Measurements from ENCODE around the gene CCNK. TPM values are rescaled to one million over a fixed set of nuclear protein-coding genes. Genes with fewer than 3 reads are reported as not detected.
A peak's percentile ranks its signal among the peaks of the same experiment; 100 is the strongest.

Gene CCNK
- total and polyA plus RNA-seq, 12 donors = 10.9 to 41.0 (median 30.3) TPM

GRCh38 chr14:99543370-99543769 is 62.2 kb downstream of the CCNK start:
- Histone ChIP-seq H3K27ac (no peak overlapping the region), H3K4me1 (peaks cover 17 to 68% (median 45%) of the 10 kb centered on the region in 9 donors), H3K27me3 (no peaks in the 10 kb centered on the region), H3K4me3 (no peak overlapping the region), H3K9me3 (no peaks in the 10 kb centered on the region), H3K36me3 (no peaks in the 10 kb centered on the region)
- ATAC-seq (no peak), DNase-seq (no peak)
- 95 to 96% methylated on average over 4 of the region's 4 CpGs for WGBS, 2 donors
- TF ChIP-seq CTCF (IDR thresholded peaks at IDR 0.05) = no peak
- intact Hi-C loops (cut with DNase I) = loop anchor here in 1 of 10 donors (5.0 kb wide), 1 partner anchor 1021 kb away; no protein-coding TSS in a partner anchor

GRCh38 chr14:99543985-99544384 is 62.8 kb downstream of the CCNK start:
- Histone ChIP-seq H3K4me3 (no peak overlapping the region), H3K9me3 (no peaks in the 10 kb centered on the region), H3K36me3 (no peaks in the 10 kb centered on the region), H3K27me3 (no peaks in the 10 kb centered on the region), H3K27ac (no peak overlapping the region), H3K4me1 (peaks cover 11 to 61% (median 39%) of the 10 kb centered on the region in 9 donors)
- no peak for TF ChIP-seq CTCF (IDR thresholded peaks at IDR 0.05)
- 91% methylated on average over 12 of the region's 12 CpGs for WGBS, 2 donors
- intact Hi-C loops (cut with DNase I) = loop anchor here in 1 of 10 donors (5.0 kb wide), 1 partner anchor 1022 kb away; no protein-coding TSS in a partner anchor
- ATAC-seq = no peak
- DNase-seq = no peak

DNA sequence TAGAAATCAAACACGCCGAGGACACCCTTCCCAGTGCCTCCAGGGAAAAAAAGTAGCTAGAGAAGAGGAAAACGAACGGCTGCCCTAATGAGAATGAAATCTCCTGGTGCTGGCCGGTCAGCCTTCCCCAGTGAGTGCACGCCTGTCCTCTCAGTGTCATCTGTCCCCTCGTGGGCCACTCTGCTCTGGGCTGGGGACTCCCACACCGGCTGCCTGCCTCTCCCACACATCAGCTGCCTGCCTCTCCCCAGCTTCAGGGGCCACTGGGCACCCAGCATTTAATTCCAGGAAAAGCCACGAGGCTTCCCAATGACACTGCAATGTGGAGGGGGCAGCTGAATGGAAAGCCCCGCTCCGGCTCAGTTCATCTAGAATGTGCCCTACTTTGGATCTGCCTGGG is 63.8 kb downstream of the CCNK start:
- Histone ChIP-seq H3K9me3 (no peaks in the 10 kb centered on the region), H3K27ac (peak overlapping the region in 1 of 10 donors; percentile 25), H3K27me3 (no peaks in the 10 kb centered on the region), H3K4me3 (no peak overlapping the region), H3K36me3 (no peaks in the 10 kb centered on the region), H3K4me1 (peaks cover 7 to 59% (median 42%) of the 10 kb centered on the region in 9 donors)
- no peak for DNase-seq
- TF ChIP-seq CTCF (IDR thresholded peaks at IDR 0.05) = no peak
- intact Hi-C loops (cut with DNase I) = loop anchor here in 1 of 10 donors (5.0 kb wide), 1 partner anchor 1023 kb away; no protein-coding TSS in a partner anchor
- WGBS, 2 donors = 43 to 55% methylated on average over 11 of the region's 11 CpGs
- ATAC-seq = no peak

GRCh38 chr14:99545586-99545985 is 64.4 kb downstream of the CCNK start:
- Histone ChIP-seq H3K27me3 (no peaks in the 10 kb centered on the region), H3K27ac (no peak overlapping the region), H3K36me3 (no peaks in the 10 kb centered on the region), H3K4me1 (peaks cover 3 to 59% (median 39%) of the 10 kb centered on the region in 9 donors), H3K4me3 (no peak overlapping the region), H3K9me3 (no peaks in the 10 kb centered on the region)
- DNase-seq (no peak), ATAC-seq (no peak)
- intact Hi-C loops (cut with DNase I) = no loop called here
- WGBS, 2 donors = 82 to 85% methylated on average over 6 of the region's 6 CpGs
- no peak for TF ChIP-seq CTCF (IDR thresholded peaks at IDR 0.05)
